Endothelial cell of umbilical vein (primary cell): ENCODE results near the gene ITFG1. TPM values are rescaled to one million over a fixed set of nuclear protein-coding genes. Genes with fewer than 3 reads are reported as not detected.

ENCODE experiments used
- BruUV-seq: library from RNA; stranded (reverse); fragments of 400-500 nt; replicated peaks from 2 replicates; lab custom pipeline; 2021; lab: Mats Ljungman, UMichigan
- CTCF ChIA-PET: fragments of 300-600, 350-600 bp; sonication (Branson Sonifier 250); formaldehyde crosslinking; loops from one replicate; lab custom pipeline; 2021; ENCODE audit warnings: antibody characterized with exemption, inconsistent platforms; lab: Charles Lee
- POLR2A ChIA-PET: fragments of 300-600, 350-600 bp; sonication (Branson Sonifier 250); formaldehyde crosslinking; loops from one replicate; lab custom pipeline; 2021; ENCODE audit warnings: antibody characterized with exemption, inconsistent platforms; lab: Charles Lee
- DNase-seq: peaks from one replicate; pipeline ENCODE4 v3.0.0-alpha.2; 2011; ENCODE audit warnings: low read depth, low spot score
- FAIRE-seq: peaks from 2 replicates; lab custom pipeline; 2011; peaks lifted over from hg19 to GRCh38; lab: Jason Lieb, UNC
- H2AFZ ChIP-seq: 2 replicates; pipeline ENCODE4 v1.6.0; 2012; ENCODE audit warnings: low read depth, low read length, control low read depth, inconsistent platforms
- H3K27ac ChIP-seq: 2 replicates; pipeline ENCODE4 v1.5.1; 2011; ENCODE audit warnings: low read depth, mild to moderate bottlenecking, control low read depth, low read length, moderate library complexity; ENCODE audit not compliant: insufficient read depth
- H3K27me3 ChIP-seq, 2 experiments: 2 replicates each; pipeline versions ENCODE4 v1.6.0 to v1.6.1; 2011; ENCODE audit warnings: low read length in 2 of 2, mixed read lengths in 1 of 2; ENCODE audit not compliant: control insufficient read depth in 2 of 2, insufficient read depth in 2 of 2
- H3K36me3 ChIP-seq, 2 experiments: 2 replicates in 1 of 2; 3 replicates in 1 of 2; pipeline ENCODE4 v1.5.1; 2011; ENCODE audit warnings: low read length in 2 of 2, mild to moderate bottlenecking in 1 of 2, moderate library complexity in 1 of 2; ENCODE audit not compliant: control insufficient read depth in 2 of 2, insufficient read depth in 2 of 2; ENCODE audit errors: extremely low read depth in 1 of 2
- H3K4me1 ChIP-seq: 3 replicates; pipeline ENCODE4 v1.5.1; 2011; ENCODE audit warnings: mild to moderate bottlenecking, low read length; ENCODE audit not compliant: control insufficient read depth, insufficient read depth; ENCODE audit errors: extremely low read depth
- H3K4me2 ChIP-seq: 2 replicates; pipeline ENCODE4 v1.6.1; 2011; ENCODE audit warnings: low read length, control low read depth, mixed read lengths; ENCODE audit not compliant: insufficient read depth
- H3K4me3 ChIP-seq, 3 experiments: fragments of 200-600 bp in 1 of 3; sonication (generic), shearing (Covaris generic) in 1 of 3; replicated peaks in 1 of 3; 2 replicates each; pipeline ENCODE4 v1.5.1; 2011 to 2016; ENCODE audit warnings: control low read depth in 3 of 3, low read length in 3 of 3, mild to moderate bottlenecking in 2 of 3, inconsistent platforms in 1 of 3, low read depth in 1 of 3, moderate library complexity in 1 of 3; ENCODE audit not compliant: insufficient read depth in 1 of 3
- H3K79me2 ChIP-seq: 2 replicates; pipeline ENCODE4 v1.6.0; 2012; ENCODE audit warnings: low read length, inconsistent platforms; ENCODE audit not compliant: control insufficient read depth, insufficient read depth
- H3K9ac ChIP-seq: replicated peaks from 2 replicates; pipeline ENCODE3; 2011; ENCODE audit warnings: low read length, control low read depth; ENCODE audit not compliant: insufficient read depth; ENCODE audit errors: extremely low read depth
- H3K9me1 ChIP-seq: replicated peaks from 3 replicates; pipeline ENCODE4 v1.6.0; 2011; ENCODE audit warnings: mild to moderate bottlenecking, low read length; ENCODE audit not compliant: control insufficient read depth, insufficient read depth; ENCODE audit errors: extremely low read depth
- H3K9me3 ChIP-seq: replicated peaks from 2 replicates; pipeline ENCODE4 v1.5.1; 2012; ENCODE audit warnings: low read length, inconsistent platforms; ENCODE audit not compliant: control insufficient read depth, insufficient read depth
- H4K20me1 ChIP-seq: replicated peaks from 2 replicates; pipeline ENCODE3; 2011; ENCODE audit warnings: mild to moderate bottlenecking, low read length; ENCODE audit not compliant: control insufficient read depth, insufficient read depth; ENCODE audit errors: extremely low read depth
- EZH2 ChIP-seq: IDR thresholded peaks from 2 replicates; pipeline ENCODE4 v1.6.1; 2012; ENCODE audit warnings: borderline replicate concordance, low read depth, mild to moderate bottlenecking, moderate library complexity, low read length, inconsistent platforms; ENCODE audit not compliant: severe bottlenecking
- FOS ChIP-seq: IDR thresholded peaks from 2 replicates; pipeline ENCODE4 v1.6.1; 2011; ENCODE audit warnings: mild to moderate bottlenecking, low read length, moderate library complexity, borderline replicate concordance; ENCODE audit not compliant: insufficient read depth
- JUN ChIP-seq: IDR thresholded peaks from 2 replicates; pipeline ENCODE4 v1.6.1; 2011; ENCODE audit warnings: borderline replicate concordance, low read depth; ENCODE audit not compliant: insufficient read length, insufficient read depth
- MAX ChIP-seq: IDR thresholded peaks from 2 replicates; pipeline ENCODE4 v1.6.1; 2011; ENCODE audit not compliant: insufficient read depth, insufficient read length
- POLR2A ChIP-seq: IDR thresholded peaks from 2 replicates; pipeline ENCODE4 v1.6.1; 2012; ENCODE audit warnings: low read depth, mild to moderate bottlenecking, control low read depth, low read length
- dilution Hi-C: fragments of 300-500 bp; cut with MboI; formaldehyde crosslinking; loops from one replicate; pipeline ENCODE4 v1.15.0; 2019; ENCODE audit warnings: low sequenced_read_pairs; ENCODE audit not compliant: extremely low pct_ligation_motif_present
- intact Hi-C: fragments of 100-400 bp; cut with micrococcal nuclease; formaldehyde crosslinking; loops from one replicate; pipeline ENCODE4 v1.10.0; 2022
- polyA plus RNA-seq, 4 experiments: library from polyadenylated mRNA; depleted of rRNA in 3 of 4; stranded (reverse) in 3 of 4; unstranded in 1 of 4; fragments of >200 nt; gene quantifications; 2 replicates each; pipeline versions ENCODE4 v1.2.1 to v1.2.3, GENCODE V29; 2011 to 2012; ENCODE audit warnings: missing spikeins in 1 of 4
- total RNA-seq: library from RNA; stranded (reverse); gene quantifications from 2 replicates; pipeline ENCODE4 v1.2.3, GENCODE V29; 2021

The ITFG1 gene
- total and polyA plus RNA-seq, 2 donors (not counting 3 experiments of a cell fraction or from before 2014, with no cell fraction given), result 32.1 to 44.2 TPM

DNA sequence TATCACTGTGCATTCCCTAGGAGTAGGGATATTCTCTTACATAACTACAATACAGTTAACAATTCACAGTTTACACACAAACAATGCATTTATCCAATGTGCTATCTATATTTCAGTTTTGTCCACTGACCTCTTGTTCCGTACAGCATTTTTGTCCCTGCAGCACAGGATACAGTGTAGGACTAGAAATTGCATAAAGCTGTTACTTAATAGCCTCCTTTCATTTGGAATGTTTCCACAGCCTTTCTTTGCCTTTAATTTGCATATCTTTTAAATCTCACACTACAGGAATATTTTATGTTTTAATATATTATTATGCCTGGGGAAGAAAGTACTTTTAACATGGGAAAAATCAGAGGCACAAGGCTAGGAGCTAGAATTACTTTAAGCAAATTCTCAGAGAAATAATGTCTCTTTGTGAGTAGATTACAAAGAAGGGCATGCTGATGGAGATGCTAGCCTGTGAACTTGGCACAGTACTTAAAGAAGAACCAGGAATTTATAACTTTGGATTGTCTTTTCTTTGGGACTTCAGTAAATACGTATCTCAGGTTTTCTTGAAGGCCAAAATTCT, 144.3 kb downstream of the ITFG1 start:
- peaks cover 2% of the 10 kb centered on the region for H3K9me1 ChIP-seq
- H3K9me3 ChIP-seq, result no peaks in the 10 kb centered on the region
- no peak overlapping the region for H3K9ac ChIP-seq
- no peak overlapping the region for H3K27ac ChIP-seq
- FAIRE-seq (no peak), DNase-seq (no peak)
- H3K4me2 ChIP-seq, result no peak overlapping the region
- H4K20me1 ChIP-seq, result no peaks in the 10 kb centered on the region
- H3K27me3 ChIP-seq, result no peaks in the 10 kb centered on the region
- H2AFZ ChIP-seq, result no peak overlapping the region
- H3K4me1 ChIP-seq, result no peaks in the 10 kb centered on the region
- BruUV-seq, result no TSS peak
- intact Hi-C loops (no loop called here), dilution Hi-C loops (no loop called here)
- H3K79me2 ChIP-seq, result no peaks in the 10 kb centered on the region
- H3K36me3 ChIP-seq, result no peaks in the 10 kb centered on the region
- POLR2A ChIA-PET, result no interaction called here
- TF ChIP-seq FOS, result no peak
- TF ChIP-seq JUN, result no peak
- H3K4me3 ChIP-seq, result no peak overlapping the region
- CTCF ChIA-PET, result no interaction called here

DNA sequence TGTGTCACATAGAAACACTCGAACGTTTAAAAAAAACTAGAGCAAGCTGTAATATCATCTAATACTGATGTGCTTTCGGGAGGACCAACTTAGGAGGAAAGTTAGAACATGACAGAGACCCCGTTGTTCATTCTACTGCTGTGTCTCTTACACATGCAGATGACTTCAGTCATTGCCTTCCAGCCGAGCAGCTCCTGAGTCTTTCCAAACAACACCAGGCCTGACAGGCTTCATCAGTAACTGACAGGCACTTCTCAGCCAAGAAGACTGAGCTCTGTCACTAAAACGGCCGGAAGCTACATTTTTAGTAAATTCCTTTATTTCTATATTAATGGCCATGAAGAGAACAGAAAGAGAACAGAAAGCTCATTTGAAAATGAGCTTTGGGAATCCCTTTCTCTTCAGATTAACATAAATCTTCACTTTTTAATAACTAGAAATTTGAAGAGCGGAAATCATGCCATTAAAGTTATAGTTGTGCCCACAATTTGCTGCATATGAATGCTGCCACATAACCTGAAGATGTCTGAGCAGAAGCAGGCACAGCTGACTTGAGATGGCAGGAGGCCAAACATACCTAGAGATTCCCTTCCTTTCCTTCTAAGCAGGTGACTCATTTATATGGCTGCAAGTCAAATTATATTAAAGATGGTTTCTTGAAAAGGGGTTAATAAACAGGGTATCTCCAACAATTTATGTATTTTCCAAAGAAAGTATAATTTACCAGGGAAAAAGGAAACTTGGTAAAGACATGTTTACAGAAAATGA, 148.9 kb downstream of the ITFG1 start:
- CTCF ChIA-PET, result interaction anchor here (1.2 kb wide), 1 partner anchor 168 kb away, joined by 3 read pairs; the partner anchor contains the start of gene NETO2
- no peaks in the 10 kb centered on the region for H3K27me3 ChIP-seq
- H3K4me3 ChIP-seq, result no peak overlapping the region
- POLR2A ChIA-PET, result no interaction called here
- H3K79me2 ChIP-seq, result no peaks in the 10 kb centered on the region
- dilution Hi-C loops (no loop called here), intact Hi-C loops (no loop called here)
- H3K9me1 ChIP-seq, result no peaks in the 10 kb centered on the region
- H3K4me1 ChIP-seq, result no peaks in the 10 kb centered on the region
- peak; percentile 9 for TF ChIP-seq FOS
- TF ChIP-seq MAX, result no peak
- TF ChIP-seq EZH2, result no peak
- TF ChIP-seq POLR2A, result no peak
- no peak overlapping the region for H3K27ac ChIP-seq
- no peaks in the 10 kb centered on the region for H3K36me3 ChIP-seq
- no peaks in the 10 kb centered on the region for H3K9me3 ChIP-seq
- H4K20me1 ChIP-seq, result no peaks in the 10 kb centered on the region
- FAIRE-seq, result no peak
- DNase-seq, result peak; percentile 32
- no peak overlapping the region for H2AFZ ChIP-seq
- no peak overlapping the region for H3K9ac ChIP-seq
- BruUV-seq, result no TSS peak
- H3K4me2 ChIP-seq, result no peak overlapping the region
